K562 (cell line): ENCODE measurements around the gene STAU1.

ENCODE experiments used
- GATA2 ChIP-seq: sonication (generic); formaldehyde crosslinking; IDR thresholded peaks from 2 replicates; pipeline ENCODE4 v1.4.0; 2020; ENCODE audit warnings: mild to moderate bottlenecking, missing genetic modification reagents
- HDAC3 ChIP-seq: fragments of 450-650 bp; IDR thresholded peaks from 2 replicates; pipeline ENCODE4 v1.6.1; 2018; ENCODE audit warnings: borderline replicate concordance, mild to moderate bottlenecking, moderate library complexity; ENCODE audit not compliant: partially characterized antibody
- ZNF384 ChIP-seq: IDR thresholded peaks from 2 replicates; pipeline ENCODE4 v1.6.1; 2012; ENCODE audit warnings: low read depth, low read length, improper control_type of control experiment
- ZNF586 ChIP-seq: fragments of 450-650 bp; formaldehyde crosslinking; conservative IDR thresholded peaks from 2 replicates; pipeline ENCODE4 v1.4.0; 2020; ENCODE audit warnings: mild to moderate bottlenecking, moderate library complexity
- TF ChIP-seq, protein P1 (sequence below): fragments of 450-650 bp; conservative IDR thresholded peaks from 2 replicates; pipeline ENCODE4 v1.6.1; 2016; ENCODE audit warnings: missing genetic modification characterization, low read depth, mild to moderate bottlenecking, missing compliant biosample characterization, moderate library complexity
- TF ChIP-seq, protein P2 (sequence below): fragments of 250-450 bp; sonication (Bioruptor Pico); IDR thresholded peaks from 2 replicates; pipeline ENCODE4 v1.5.0; 2021

DNA sequence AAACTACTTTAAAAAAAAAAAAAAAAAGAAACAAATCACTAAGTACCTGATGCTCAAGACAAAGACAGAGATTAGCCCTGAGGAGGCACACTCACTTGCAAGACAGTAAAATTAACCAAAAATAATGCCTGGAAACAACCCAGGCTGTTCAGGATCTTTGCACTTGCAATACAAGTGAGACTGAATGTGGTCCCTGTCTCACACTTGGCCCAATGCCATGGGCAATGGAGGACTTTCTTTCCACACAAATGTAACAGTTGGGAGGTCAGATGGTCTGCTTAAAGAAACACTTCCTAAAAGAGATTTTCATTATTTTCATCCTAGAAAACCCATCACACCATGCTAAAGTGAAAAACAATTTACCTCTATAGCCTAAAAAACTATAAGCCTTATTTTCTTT is 16.2 kb downstream of the STAU1 start:
- TF ChIP-seq HDAC3, result no peak
- TF ChIP-seq, protein P1, sequence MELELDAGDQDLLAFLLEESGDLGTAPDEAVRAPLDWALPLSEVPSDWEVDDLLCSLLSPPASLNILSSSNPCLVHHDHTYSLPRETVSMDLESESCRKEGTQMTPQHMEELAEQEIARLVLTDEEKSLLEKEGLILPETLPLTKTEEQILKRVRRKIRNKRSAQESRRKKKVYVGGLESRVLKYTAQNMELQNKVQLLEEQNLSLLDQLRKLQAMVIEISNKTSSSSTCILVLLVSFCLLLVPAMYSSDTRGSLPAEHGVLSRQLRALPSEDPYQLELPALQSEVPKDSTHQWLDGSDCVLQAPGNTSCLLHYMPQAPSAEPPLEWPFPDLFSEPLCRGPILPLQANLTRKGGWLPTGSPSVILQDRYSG (tag), result no peak
- TF ChIP-seq ZNF384, result no peak
- TF ChIP-seq ZNF586 (CRISPR knock-in tag), result no peak
- TF ChIP-seq, protein P2, sequence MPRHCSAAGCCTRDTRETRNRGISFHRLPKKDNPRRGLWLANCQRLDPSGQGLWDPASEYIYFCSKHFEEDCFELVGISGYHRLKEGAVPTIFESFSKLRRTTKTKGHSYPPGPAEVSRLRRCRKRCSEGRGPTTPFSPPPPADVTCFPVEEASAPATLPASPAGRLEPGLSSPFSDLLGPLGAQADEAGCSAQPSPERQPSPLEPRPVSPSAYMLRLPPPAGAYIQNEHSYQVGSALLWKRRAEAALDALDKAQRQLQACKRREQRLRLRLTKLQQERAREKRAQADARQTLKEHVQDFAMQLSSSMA (CRISPR knock-in tag), result no peak
- TF ChIP-seq GATA2, result no peak
